H1 (cell line): ENCODE measurements around the gene TIE1. TPM values are rescaled to one million over a fixed set of nuclear protein-coding genes. Genes with fewer than 3 reads are reported as not detected.

Source experiments
- CREB1 ChIP-seq: IDR thresholded peaks from 2 replicates; pipeline ENCODE4 v1.6.1; 2012; ENCODE audit warnings: inconsistent platforms
- EGR1 ChIP-seq: IDR thresholded peaks from 2 replicates; pipeline ENCODE4 v1.6.1; 2011; ENCODE audit warnings: low read depth, low read length, borderline replicate concordance
- GTF2F1 ChIP-seq: IDR thresholded peaks from 2 replicates; pipeline ENCODE4 v1.6.1; 2012; ENCODE audit warnings: low read depth, low read length, improper control_type of control experiment, borderline replicate concordance
- POU5F1 ChIP-seq: IDR thresholded peaks from 2 replicates; pipeline ENCODE4 v1.6.1; 2011; ENCODE audit warnings: low read depth, mild to moderate bottlenecking, low read length, moderate library complexity
- SP2 ChIP-seq: IDR thresholded peaks from 2 replicates; pipeline ENCODE4 v1.6.1; 2012; ENCODE audit warnings: mild to moderate bottlenecking, low read length, inconsistent platforms
- TAF1 ChIP-seq: IDR thresholded peaks from 2 replicates; pipeline ENCODE4 v1.6.1; 2011; ENCODE audit warnings: mild to moderate bottlenecking, low read depth, low read length
- polyA plus RNA-seq, 7 experiments: library from polyadenylated mRNA; depleted of rRNA in 3 of 7; stranded (reverse) in 5 of 7; unstranded in 2 of 7; fragments of >200 nt in 5 of 7; fragments of 200-250 nt in 2 of 7; gene quantifications; 1 replicate in 5 of 7; 2 replicates in 1 of 7; 4 replicates in 1 of 7; pipeline versions ENCODE4 v1.2.1 to v1.2.3, GENCODE V29; 2011 to 2013; ENCODE audit warnings: missing spikeins in 2 of 7, mixed read lengths in 2 of 7
- total RNA-seq: library from RNA; stranded (reverse); fragmentation: NEBNext Ultra II Directional; extraction: Animal tissue kit (Norgen Biotek cat#: 25700); gene quantifications from 2 replicates; pipeline ENCODE4 v1.2.1, GENCODE V29; 2021
- TF ChIP-seq, protein P1 (sequence below): fragments of 300-600 bp; sonication (generic); IDR thresholded peaks from 2 replicates; pipeline ENCODE4 v1.7.1; 2012; ENCODE audit warnings: low read length, moderate library complexity, mild to moderate bottlenecking, inconsistent platforms; ENCODE audit not compliant: insufficient replicate concordance
- TF ChIP-seq, protein P2 (sequence below), 3 experiments: IDR thresholded peaks; 1 replicate in 2 of 3; 2 replicates in 1 of 3; pipeline versions ENCODE4 v1.5.1 to v1.6.1; 2011; ENCODE audit warnings: low read length in 3 of 3, mild to moderate bottlenecking in 3 of 3, inconsistent platforms in 2 of 3, low read depth in 1 of 3, moderate library complexity in 1 of 3; ENCODE audit not compliant: insufficient read depth in 1 of 3; ENCODE audit errors: control extremely low read depth in 1 of 3

Gene TIE1
- total and polyA plus RNA-seq, 2 of the 8 experiments (the other 6 are each of a cell fraction or from before 2014, with no cell fraction given), result 0.74 to 2.2 TPM

DNA sequence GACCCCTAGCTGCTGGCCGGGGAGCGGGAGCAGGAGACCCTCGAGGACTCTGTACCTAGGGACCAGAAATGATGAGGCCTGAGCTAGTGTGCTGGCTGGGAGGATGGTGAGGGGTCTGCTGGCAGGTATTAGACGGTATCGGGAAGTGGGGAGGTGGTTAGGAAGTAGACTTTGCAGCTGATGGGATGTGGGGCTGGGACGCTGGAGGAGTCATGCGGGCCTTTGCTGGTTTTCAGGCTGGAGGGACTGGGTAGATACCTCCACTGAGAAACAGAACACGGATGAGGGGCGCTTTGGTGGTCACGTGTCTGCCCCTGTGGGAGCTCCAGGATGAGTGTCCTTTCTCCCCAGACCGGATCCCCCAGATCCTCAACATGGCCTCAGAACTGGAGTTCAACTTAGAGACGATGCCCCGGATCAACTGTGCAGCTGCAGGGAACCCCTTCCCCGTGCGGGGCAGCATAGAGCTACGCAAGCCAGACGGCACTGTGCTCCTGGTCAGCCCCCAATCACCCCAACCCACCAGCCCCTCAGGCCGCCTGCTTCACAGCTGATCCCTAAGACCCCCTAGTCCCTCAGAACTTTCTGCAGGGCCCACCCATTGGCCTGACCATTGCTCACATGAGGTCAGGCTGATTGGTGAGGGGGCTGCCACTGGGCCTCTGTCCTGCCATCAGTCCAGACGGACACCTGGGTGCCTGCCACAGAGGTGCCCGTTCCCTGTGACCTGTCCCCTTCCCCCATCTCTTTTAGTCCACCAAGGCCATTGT is 8.0 kb downstream of the TIE1 start (continued):
- TF ChIP-seq, protein P1, sequence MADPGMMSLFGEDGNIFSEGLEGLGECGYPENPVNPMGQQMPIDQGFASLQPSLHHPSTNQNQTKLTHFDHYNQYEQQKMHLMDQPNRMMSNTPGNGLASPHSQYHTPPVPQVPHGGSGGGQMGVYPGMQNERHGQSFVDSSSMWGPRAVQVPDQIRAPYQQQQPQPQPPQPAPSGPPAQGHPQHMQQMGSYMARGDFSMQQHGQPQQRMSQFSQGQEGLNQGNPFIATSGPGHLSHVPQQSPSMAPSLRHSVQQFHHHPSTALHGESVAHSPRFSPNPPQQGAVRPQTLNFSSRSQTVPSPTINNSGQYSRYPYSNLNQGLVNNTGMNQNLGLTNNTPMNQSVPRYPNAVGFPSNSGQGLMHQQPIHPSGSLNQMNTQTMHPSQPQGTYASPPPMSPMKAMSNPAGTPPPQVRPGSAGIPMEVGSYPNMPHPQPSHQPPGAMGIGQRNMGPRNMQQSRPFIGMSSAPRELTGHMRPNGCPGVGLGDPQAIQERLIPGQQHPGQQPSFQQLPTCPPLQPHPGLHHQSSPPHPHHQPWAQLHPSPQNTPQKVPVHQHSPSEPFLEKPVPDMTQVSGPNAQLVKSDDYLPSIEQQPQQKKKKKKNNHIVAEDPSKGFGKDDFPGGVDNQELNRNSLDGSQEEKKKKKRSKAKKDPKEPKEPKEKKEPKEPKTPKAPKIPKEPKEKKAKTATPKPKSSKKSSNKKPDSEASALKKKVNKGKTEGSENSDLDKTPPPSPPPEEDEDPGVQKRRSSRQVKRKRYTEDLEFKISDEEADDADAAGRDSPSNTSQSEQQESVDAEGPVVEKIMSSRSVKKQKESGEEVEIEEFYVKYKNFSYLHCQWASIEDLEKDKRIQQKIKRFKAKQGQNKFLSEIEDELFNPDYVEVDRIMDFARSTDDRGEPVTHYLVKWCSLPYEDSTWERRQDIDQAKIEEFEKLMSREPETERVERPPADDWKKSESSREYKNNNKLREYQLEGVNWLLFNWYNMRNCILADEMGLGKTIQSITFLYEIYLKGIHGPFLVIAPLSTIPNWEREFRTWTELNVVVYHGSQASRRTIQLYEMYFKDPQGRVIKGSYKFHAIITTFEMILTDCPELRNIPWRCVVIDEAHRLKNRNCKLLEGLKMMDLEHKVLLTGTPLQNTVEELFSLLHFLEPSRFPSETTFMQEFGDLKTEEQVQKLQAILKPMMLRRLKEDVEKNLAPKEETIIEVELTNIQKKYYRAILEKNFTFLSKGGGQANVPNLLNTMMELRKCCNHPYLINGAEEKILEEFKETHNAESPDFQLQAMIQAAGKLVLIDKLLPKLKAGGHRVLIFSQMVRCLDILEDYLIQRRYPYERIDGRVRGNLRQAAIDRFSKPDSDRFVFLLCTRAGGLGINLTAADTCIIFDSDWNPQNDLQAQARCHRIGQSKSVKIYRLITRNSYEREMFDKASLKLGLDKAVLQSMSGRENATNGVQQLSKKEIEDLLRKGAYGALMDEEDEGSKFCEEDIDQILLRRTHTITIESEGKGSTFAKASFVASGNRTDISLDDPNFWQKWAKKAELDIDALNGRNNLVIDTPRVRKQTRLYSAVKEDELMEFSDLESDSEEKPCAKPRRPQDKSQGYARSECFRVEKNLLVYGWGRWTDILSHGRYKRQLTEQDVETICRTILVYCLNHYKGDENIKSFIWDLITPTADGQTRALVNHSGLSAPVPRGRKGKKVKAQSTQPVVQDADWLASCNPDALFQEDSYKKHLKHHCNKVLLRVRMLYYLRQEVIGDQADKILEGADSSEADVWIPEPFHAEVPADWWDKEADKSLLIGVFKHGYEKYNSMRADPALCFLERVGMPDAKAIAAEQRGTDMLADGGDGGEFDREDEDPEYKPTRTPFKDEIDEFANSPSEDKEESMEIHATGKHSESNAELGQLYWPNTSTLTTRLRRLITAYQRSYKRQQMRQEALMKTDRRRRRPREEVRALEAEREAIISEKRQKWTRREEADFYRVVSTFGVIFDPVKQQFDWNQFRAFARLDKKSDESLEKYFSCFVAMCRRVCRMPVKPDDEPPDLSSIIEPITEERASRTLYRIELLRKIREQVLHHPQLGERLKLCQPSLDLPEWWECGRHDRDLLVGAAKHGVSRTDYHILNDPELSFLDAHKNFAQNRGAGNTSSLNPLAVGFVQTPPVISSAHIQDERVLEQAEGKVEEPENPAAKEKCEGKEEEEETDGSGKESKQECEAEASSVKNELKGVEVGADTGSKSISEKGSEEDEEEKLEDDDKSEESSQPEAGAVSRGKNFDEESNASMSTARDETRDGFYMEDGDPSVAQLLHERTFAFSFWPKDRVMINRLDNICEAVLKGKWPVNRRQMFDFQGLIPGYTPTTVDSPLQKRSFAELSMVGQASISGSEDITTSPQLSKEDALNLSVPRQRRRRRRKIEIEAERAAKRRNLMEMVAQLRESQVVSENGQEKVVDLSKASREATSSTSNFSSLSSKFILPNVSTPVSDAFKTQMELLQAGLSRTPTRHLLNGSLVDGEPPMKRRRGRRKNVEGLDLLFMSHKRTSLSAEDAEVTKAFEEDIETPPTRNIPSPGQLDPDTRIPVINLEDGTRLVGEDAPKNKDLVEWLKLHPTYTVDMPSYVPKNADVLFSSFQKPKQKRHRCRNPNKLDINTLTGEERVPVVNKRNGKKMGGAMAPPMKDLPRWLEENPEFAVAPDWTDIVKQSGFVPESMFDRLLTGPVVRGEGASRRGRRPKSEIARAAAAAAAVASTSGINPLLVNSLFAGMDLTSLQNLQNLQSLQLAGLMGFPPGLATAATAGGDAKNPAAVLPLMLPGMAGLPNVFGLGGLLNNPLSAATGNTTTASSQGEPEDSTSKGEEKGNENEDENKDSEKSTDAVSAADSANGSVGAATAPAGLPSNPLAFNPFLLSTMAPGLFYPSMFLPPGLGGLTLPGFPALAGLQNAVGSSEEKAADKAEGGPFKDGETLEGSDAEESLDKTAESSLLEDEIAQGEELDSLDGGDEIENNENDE, result no peak
- TF ChIP-seq SP2 (no peak), CREB1 (no peak), EGR1 (no peak), TAF1 (no peak), POU5F1 (no peak), GTF2F1 (no peak)
- TF ChIP-seq, protein P2, sequence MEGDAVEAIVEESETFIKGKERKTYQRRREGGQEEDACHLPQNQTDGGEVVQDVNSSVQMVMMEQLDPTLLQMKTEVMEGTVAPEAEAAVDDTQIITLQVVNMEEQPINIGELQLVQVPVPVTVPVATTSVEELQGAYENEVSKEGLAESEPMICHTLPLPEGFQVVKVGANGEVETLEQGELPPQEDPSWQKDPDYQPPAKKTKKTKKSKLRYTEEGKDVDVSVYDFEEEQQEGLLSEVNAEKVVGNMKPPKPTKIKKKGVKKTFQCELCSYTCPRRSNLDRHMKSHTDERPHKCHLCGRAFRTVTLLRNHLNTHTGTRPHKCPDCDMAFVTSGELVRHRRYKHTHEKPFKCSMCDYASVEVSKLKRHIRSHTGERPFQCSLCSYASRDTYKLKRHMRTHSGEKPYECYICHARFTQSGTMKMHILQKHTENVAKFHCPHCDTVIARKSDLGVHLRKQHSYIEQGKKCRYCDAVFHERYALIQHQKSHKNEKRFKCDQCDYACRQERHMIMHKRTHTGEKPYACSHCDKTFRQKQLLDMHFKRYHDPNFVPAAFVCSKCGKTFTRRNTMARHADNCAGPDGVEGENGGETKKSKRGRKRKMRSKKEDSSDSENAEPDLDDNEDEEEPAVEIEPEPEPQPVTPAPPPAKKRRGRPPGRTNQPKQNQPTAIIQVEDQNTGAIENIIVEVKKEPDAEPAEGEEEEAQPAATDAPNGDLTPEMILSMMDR (IDR thresholded peaks at IDR 0.05; ENCODE audit: control extremely low read depth in 1 of 3, insufficient read depth in 1 of 3, low read depth in 1 of 3, low read length in 3 of 3), result no peak
